Measurements from ENCODE around the gene DDX50.

The DDX50 gene

DNA sequence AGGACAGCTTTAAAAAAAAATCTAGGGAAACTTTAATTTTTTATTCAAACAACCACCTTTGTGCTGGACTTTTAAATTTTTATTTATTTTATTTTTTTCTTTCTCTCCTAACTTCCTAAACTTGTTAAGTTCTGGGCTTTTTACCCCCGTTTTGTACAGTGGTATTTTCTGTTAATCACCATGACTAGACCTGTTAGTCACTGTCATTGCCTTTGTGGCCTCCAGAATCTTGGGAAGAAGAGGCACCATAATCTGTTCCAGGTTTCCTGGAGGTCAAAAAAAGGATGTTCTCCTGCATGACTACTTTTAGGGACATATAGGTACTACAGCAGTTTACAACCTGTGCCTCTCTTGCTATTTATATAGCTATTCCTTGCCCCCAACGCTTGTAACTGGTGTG is 31.1 kb upstream of the DDX50 start:
- Histone ChIP-seq H3K27ac (ENCODE audit: low read depth, low read length) (no peak overlapping the region), H3F3A (ENCODE audit: insufficient read depth) (no peaks in the 10 kb centered on the region), H3K9me3 (ENCODE audit: insufficient read depth, low read length) (no peaks in the 10 kb centered on the region), H3K36me3 (ENCODE audit: low read length) (no peaks in the 10 kb centered on the region), H3K79me2 (ENCODE audit: insufficient read depth, low read length) (no peaks in the 10 kb centered on the region), H3K4me3 (ENCODE audit: insufficient read depth, low read length, poor library complexity, severe bottlenecking) (no peak overlapping the region), H3K4me2 (ENCODE audit: low read depth, low read length, poor library complexity, severe bottlenecking) (no peak overlapping the region), H4K20me1 (ENCODE audit: low read depth, low read length) (no peaks in the 10 kb centered on the region), H2AFZ (ENCODE audit: low read depth, low read length, severe bottlenecking) (no peak overlapping the region), H3K9ac (ENCODE audit: low read length) (no peak overlapping the region), H3K9me2 (replicated peaks; ENCODE audit: insufficient read depth, low read length) (no peaks in the 10 kb centered on the region), H3K27me3 (ENCODE audit: low read length) (no peaks in the 10 kb centered on the region)
- TF ChIP-seq, protein P1, sequence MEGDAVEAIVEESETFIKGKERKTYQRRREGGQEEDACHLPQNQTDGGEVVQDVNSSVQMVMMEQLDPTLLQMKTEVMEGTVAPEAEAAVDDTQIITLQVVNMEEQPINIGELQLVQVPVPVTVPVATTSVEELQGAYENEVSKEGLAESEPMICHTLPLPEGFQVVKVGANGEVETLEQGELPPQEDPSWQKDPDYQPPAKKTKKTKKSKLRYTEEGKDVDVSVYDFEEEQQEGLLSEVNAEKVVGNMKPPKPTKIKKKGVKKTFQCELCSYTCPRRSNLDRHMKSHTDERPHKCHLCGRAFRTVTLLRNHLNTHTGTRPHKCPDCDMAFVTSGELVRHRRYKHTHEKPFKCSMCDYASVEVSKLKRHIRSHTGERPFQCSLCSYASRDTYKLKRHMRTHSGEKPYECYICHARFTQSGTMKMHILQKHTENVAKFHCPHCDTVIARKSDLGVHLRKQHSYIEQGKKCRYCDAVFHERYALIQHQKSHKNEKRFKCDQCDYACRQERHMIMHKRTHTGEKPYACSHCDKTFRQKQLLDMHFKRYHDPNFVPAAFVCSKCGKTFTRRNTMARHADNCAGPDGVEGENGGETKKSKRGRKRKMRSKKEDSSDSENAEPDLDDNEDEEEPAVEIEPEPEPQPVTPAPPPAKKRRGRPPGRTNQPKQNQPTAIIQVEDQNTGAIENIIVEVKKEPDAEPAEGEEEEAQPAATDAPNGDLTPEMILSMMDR (IDR thresholded peaks at IDR 0.05; ENCODE audit: insufficient read depth, low read length, poor library complexity, severe bottlenecking): no peak
- TF ChIP-seq EZH2phosphoT487 (conservative IDR thresholded peaks at IDR 0.05; ENCODE audit: low read length): no peak

GRCh38 chr10:68870545-68871104 is 30.5 kb upstream of the DDX50 start:
- H2AFZ ChIP-seq (ENCODE audit: low read depth, low read length, severe bottlenecking): no peak overlapping the region
- no peaks in the 10 kb centered on the region for H3K9me3 ChIP-seq (ENCODE audit: insufficient read depth, low read length)
- TF ChIP-seq, protein P1 (IDR thresholded peaks at IDR 0.05; ENCODE audit: insufficient read depth, low read length, poor library complexity, severe bottlenecking): no peak
- H4K20me1 ChIP-seq (ENCODE audit: low read depth, low read length): no peaks in the 10 kb centered on the region
- H3K4me3 ChIP-seq (ENCODE audit: insufficient read depth, low read length, poor library complexity, severe bottlenecking): no peak overlapping the region
- no peak overlapping the region for H3K9ac ChIP-seq (ENCODE audit: low read length)
- no peaks in the 10 kb centered on the region for H3K36me3 ChIP-seq (ENCODE audit: low read length)
- H3F3A ChIP-seq (ENCODE audit: insufficient read depth): no peaks in the 10 kb centered on the region
- H3K79me2 ChIP-seq (ENCODE audit: insufficient read depth, low read length): no peaks in the 10 kb centered on the region
- no peak overlapping the region for H3K27ac ChIP-seq (ENCODE audit: low read depth, low read length)
- H3K9me2 ChIP-seq (replicated peaks; ENCODE audit: insufficient read depth, low read length): no peaks in the 10 kb centered on the region
- no peaks in the 10 kb centered on the region for H3K27me3 ChIP-seq (ENCODE audit: low read length)
- H3K4me2 ChIP-seq (ENCODE audit: low read depth, low read length, poor library complexity, severe bottlenecking): no peak overlapping the region

DNA sequence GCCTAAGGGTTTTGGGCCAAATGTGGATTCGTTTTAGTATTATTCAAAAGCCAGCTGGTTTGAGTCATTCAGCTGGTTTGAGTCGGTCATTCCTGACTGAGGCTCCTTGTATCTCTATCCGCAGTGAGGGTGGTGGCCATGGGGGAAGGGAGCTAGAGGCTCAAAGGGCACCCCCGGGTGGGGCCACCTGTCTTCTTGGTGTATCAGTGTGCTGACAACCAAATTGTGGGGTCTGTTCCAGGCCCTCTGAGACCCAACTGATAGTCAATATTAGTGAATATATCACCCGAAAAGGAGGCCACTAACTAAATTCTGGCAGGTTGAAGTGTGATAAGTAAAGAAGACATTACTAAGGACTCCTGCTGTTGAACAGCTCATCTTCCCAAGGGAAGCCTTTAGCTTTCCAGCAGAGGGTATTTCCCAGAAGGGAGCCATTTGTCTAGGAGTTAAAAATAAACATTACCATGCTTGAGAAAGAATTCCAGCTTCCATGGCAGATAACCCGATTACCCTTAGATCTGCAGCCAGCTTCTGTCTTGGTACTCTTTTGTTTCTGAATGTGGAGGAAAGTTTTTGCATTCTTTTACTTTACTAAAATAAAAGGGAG is 29.9 kb upstream of the DDX50 start:
- Histone ChIP-seq H3K36me3 (ENCODE audit: low read length) (no peaks in the 10 kb centered on the region), H3K27ac (ENCODE audit: low read depth, low read length) (no peak overlapping the region), H2AFZ (ENCODE audit: low read depth, low read length, severe bottlenecking) (no peak overlapping the region), H3K9me2 (replicated peaks; ENCODE audit: insufficient read depth, low read length) (no peaks in the 10 kb centered on the region), H3K4me2 (ENCODE audit: low read depth, low read length, poor library complexity, severe bottlenecking) (no peak overlapping the region), H3K4me3 (ENCODE audit: insufficient read depth, low read length, poor library complexity, severe bottlenecking) (no peak overlapping the region), H3K27me3 (ENCODE audit: low read length) (no peaks in the 10 kb centered on the region), H3K79me2 (ENCODE audit: insufficient read depth, low read length) (no peaks in the 10 kb centered on the region), H4K20me1 (ENCODE audit: low read depth, low read length) (no peaks in the 10 kb centered on the region), H3K9ac (ENCODE audit: low read length) (no peak overlapping the region), H3F3A (ENCODE audit: insufficient read depth) (no peaks in the 10 kb centered on the region), H3K9me3 (ENCODE audit: insufficient read depth, low read length) (no peaks in the 10 kb centered on the region)
- no peak for TF ChIP-seq EZH2phosphoT487 (conservative IDR thresholded peaks at IDR 0.05; ENCODE audit: low read length)
- TF ChIP-seq, protein P1 (IDR thresholded peaks at IDR 0.05; ENCODE audit: insufficient read depth, low read length, poor library complexity, severe bottlenecking): no peak
